GM13976 (cell line): Measurements from ENCODE around the gene ABCA13.

ENCODE experiments used
- DNase-seq: peaks from one replicate; pipeline ENCODE4 v3.0.0; 2012; ENCODE audit warnings: low spot score
- CTCF ChIP-seq: IDR thresholded peaks from 2 replicates; pipeline ENCODE4 v1.5.1; 2012; ENCODE audit warnings: borderline replicate concordance, mild to moderate bottlenecking; ENCODE audit not compliant: insufficient read depth; ENCODE audit errors: extremely low read depth, missing control alignments, control extremely low read depth
- in situ Hi-C: fragments of 300-500 bp; cut with MboI; formaldehyde crosslinking; loops from one replicate; pipeline ENCODE4 v1.12.0; 2022; ENCODE audit warnings: low sequenced_read_pairs, mixed read lengths, inconsistent platforms; ENCODE audit not compliant: unreplicated experiment

The ABCA13 gene

GRCh38 chr7:48636391-48637015, 465.2 kb downstream of the ABCA13 start:
- in situ Hi-C loops = no loop called here
- no peak for DNase-seq
- TF ChIP-seq CTCF = no peak

- TF ChIP-seq CTCF = no peak
- DNase-seq = no peak
- in situ Hi-C loops = no loop called here
These were observed 466.1 kb downstream of the ABCA13 start for GRCh38 chr7:48637382-48637781.

GRCh38 chr7:48638041-48638440, 466.8 kb downstream of the ABCA13 start:
- in situ Hi-C loops = no loop called here
- no peak for DNase-seq
- TF ChIP-seq CTCF = no peak

- in situ Hi-C loops = no loop called here
- no peak for TF ChIP-seq CTCF
- DNase-seq = no peak
These were observed 472.3 kb downstream of the ABCA13 start for GRCh38 chr7:48643431-48644013.

- in situ Hi-C loops = no loop called here
These were observed 486.9 kb downstream of the ABCA13 start for GRCh38 chr7:48658138-48658537.

GRCh38 chr7:48660306-48660870, 489.1 kb downstream of the ABCA13 start:
- TF ChIP-seq CTCF = no peak
- DNase-seq = no peak
- in situ Hi-C loops = no loop called here

More at GRCh38 chr7:48658138-48658537, 486.9 kb downstream of the ABCA13 start:
- TF ChIP-seq CTCF = no peak
- DNase-seq = no peak
